GM12878 (cell line): ENCODE measurements around the gene ZNF710. TPM values are rescaled to one million over a fixed set of nuclear protein-coding genes. Genes with fewer than 3 reads are reported as not detected.

Source experiments
- ATAC-seq: fragments of 200-7000 bp; cut with Tn5 transposase; 3 replicates; pipeline ENCODE4 v1.9.1; 2020; ENCODE audit warnings: mild to moderate bottlenecking, moderate library complexity
- BruUV-seq: library from RNA; stranded (reverse); fragments of 400-500 nt; replicated peaks from 2 replicates; lab custom pipeline; 2021; lab: Mats Ljungman, UMichigan
- CTCF ChIA-PET: fragments of 300-600 bp; sonication (Branson Sonifier 250); formaldehyde crosslinking; extraction: SDS; loops from one replicate; lab custom pipeline; 2021; ENCODE audit warnings: inconsistent platforms; lab: Yijun Ruan, JAX
- POLR2A ChIA-PET: fragments of 350-600 bp; formaldehyde crosslinking; extraction: SDS; loops from one replicate; lab custom pipeline; 2021; ENCODE audit warnings: inconsistent platforms; lab: Charles Lee
- RAD21 ChIA-PET: fragments of 300-600 bp; sonication (Branson Sonifier 250); formaldehyde crosslinking; loops from one replicate; lab custom pipeline; 2023; ENCODE audit warnings: antibody characterized with exemption; ENCODE audit not compliant: unreplicated experiment; lab: Charles Lee
- SMC1A ChIA-PET: fragments of 300-600 bp; sonication (Branson Sonifier 250); formaldehyde crosslinking; loops from one replicate; lab custom pipeline; 2023; ENCODE audit not compliant: unreplicated experiment, uncharacterized antibody; lab: Charles Lee
- DNase-seq: peaks from one replicate; pipeline ENCODE4 v3.0.0-alpha.2; 2011; ENCODE audit warnings: low read depth, low spot score
- FAIRE-seq: peaks from 3 replicates; lab custom pipeline; 2011; peaks lifted over from hg19 to GRCh38; lab: Jason Lieb, UNC
- H2AFZ ChIP-seq: 2 replicates; pipeline ENCODE4 v1.6.0; 2011; ENCODE audit warnings: low read depth, low read length, control low read depth; ENCODE audit not compliant: control insufficient read depth
- H3K27ac ChIP-seq: 2 replicates; pipeline ENCODE4 v1.5.1; 2011; ENCODE audit warnings: control low read depth; ENCODE audit not compliant: control insufficient read depth, insufficient read depth
- H3K27me3 ChIP-seq, 2 experiments: replicated peaks in 1 of 2; 2 replicates each; pipeline versions ENCODE4 v1.6.0 to v1.6.1; 2011; ENCODE audit warnings: low read length in 1 of 2; ENCODE audit not compliant: control insufficient read depth in 2 of 2, insufficient read depth in 2 of 2
- H3K36me3 ChIP-seq, 2 experiments: 2 replicates each; pipeline ENCODE4 v1.5.1; 2011; ENCODE audit warnings: low read length in 1 of 2; ENCODE audit not compliant: control insufficient read depth in 2 of 2, insufficient read depth in 2 of 2
- H3K4me1 ChIP-seq: 2 replicates; pipeline ENCODE4 v1.6.1; 2011; ENCODE audit warnings: mild to moderate bottlenecking, low read length, moderate library complexity, mixed read lengths; ENCODE audit not compliant: control insufficient read depth, insufficient read depth
- H3K4me2 ChIP-seq: 2 replicates; pipeline ENCODE4 v1.6.0; 2011; ENCODE audit warnings: control low read depth; ENCODE audit not compliant: control insufficient read depth, insufficient read depth
- H3K4me3 ChIP-seq: fragments of 200-600 bp; sonication (generic); 2 replicates; pipeline ENCODE4 v1.5.1; 2016
- H3K79me2 ChIP-seq: 2 replicates; pipeline ENCODE4 v1.6.0; 2011; ENCODE audit warnings: low read length; ENCODE audit not compliant: control insufficient read depth, insufficient read depth
- H3K9ac ChIP-seq: 2 replicates; pipeline ENCODE4 v1.8.0; 2011; ENCODE audit warnings: low read length, control low read depth, mixed read lengths; ENCODE audit not compliant: control insufficient read depth, insufficient read depth
- H3K9me3 ChIP-seq: replicated peaks from 3 replicates; pipeline ENCODE4 v1.5.1; 2011; ENCODE audit warnings: mild to moderate bottlenecking, low read length; ENCODE audit not compliant: control insufficient read depth, insufficient read depth
- H4K20me1 ChIP-seq: 2 replicates; pipeline ENCODE4 v1.6.0; 2011; ENCODE audit not compliant: control insufficient read depth, insufficient read depth
- CHD4 ChIP-seq: fragments of 200-600 bp; sonication (generic); IDR thresholded peaks from 2 replicates; pipeline ENCODE4 v1.6.1; 2016; ENCODE audit warnings: mild to moderate bottlenecking
- CREB1 ChIP-seq: IDR thresholded peaks from 2 replicates; pipeline ENCODE4 v1.6.1; 2012; ENCODE audit warnings: low read depth, mild to moderate bottlenecking, inconsistent platforms
- CTCF ChIP-seq, 3 experiments: IDR thresholded peaks in 2 of 3; conservative IDR thresholded peaks in 1 of 3; 2 replicates each; pipeline ENCODE4 v1.5.1; 2011; ENCODE audit warnings: low read depth in 3 of 3, low read length in 3 of 3, mild to moderate bottlenecking in 3 of 3, control low read depth in 2 of 3, moderate library complexity in 2 of 3, inconsistent platforms in 1 of 3, mixed read lengths in 1 of 3; ENCODE audit not compliant: control insufficient read depth in 2 of 3, insufficient read depth in 1 of 3; ENCODE audit errors: extremely low read depth in 1 of 3
- HCFC1 ChIP-seq: fragments of 150-350 bp; IDR thresholded peaks from 2 replicates; pipeline ENCODE4 v1.6.1; 2014; ENCODE audit warnings: low read length
- HDGF ChIP-seq: fragments of 450-650 bp; IDR thresholded peaks from 2 replicates; pipeline ENCODE4 v1.6.1; 2016; ENCODE audit warnings: antibody characterized with exemption
- HSF1 ChIP-seq: fragments of 150-350 bp; IDR thresholded peaks from 2 replicates; pipeline ENCODE4 v1.6.1; 2014; ENCODE audit warnings: mild to moderate bottlenecking, low read depth, low read length
- KAT2A ChIP-seq: conservative IDR thresholded peaks from 2 replicates; pipeline ENCODE4 v1.6.1; 2011; ENCODE audit warnings: low read depth, low read length; ENCODE audit not compliant: control insufficient read depth
- MTA2 ChIP-seq: fragments of 450-650 bp; IDR thresholded peaks from 2 replicates; pipeline ENCODE4 v1.6.1; 2016; ENCODE audit warnings: low read depth, mild to moderate bottlenecking, moderate library complexity
- NFIC ChIP-seq: IDR thresholded peaks from 2 replicates; pipeline ENCODE4 v1.6.1; 2012; ENCODE audit warnings: low read depth, mild to moderate bottlenecking, inconsistent platforms, low read length, moderate library complexity
- PML ChIP-seq: IDR thresholded peaks from 2 replicates; pipeline ENCODE4 v1.6.1; 2012; ENCODE audit warnings: low read length, inconsistent platforms
- ZNF217 ChIP-seq: fragments of 450-650 bp; IDR thresholded peaks from 2 replicates; pipeline ENCODE4 v1.6.1; 2017; ENCODE audit warnings: antibody characterized with exemption, mild to moderate bottlenecking
- ZNF274 ChIP-seq: IDR thresholded peaks from one replicate; pipeline ENCODE4 v1.8.0; 2011; ENCODE audit not compliant: insufficient read length, insufficient read depth
- WGBS: methylation state at CpG from one replicate; pipeline ENCODE4 v1.1.6; 2016; ENCODE audit warnings: low lambda C conversion rate; ENCODE audit not compliant: insufficient replicate concordance, insufficient coverage; ENCODE audit errors: missing lambda C conversion rate; 5-methylcytosine and 5-hydroxymethylcytosine counted together
- in situ Hi-C: fragments of 300-500 bp; cut with MboI; formaldehyde crosslinking; loops from 9 replicates; pipeline ENCODE4 v1.14.3; 2018; ENCODE audit warnings: mixed read lengths
- intact Hi-C: fragments of 100-400 bp; cut with micrococcal nuclease; formaldehyde crosslinking; loops from one replicate; pipeline ENCODE4 v1.14.2; 2022; ENCODE audit not compliant: unreplicated experiment
- polyA plus RNA-seq, 11 experiments: library from polyadenylated mRNA; depleted of rRNA in 4 of 11; unstranded in 6 of 11; stranded (reverse) in 5 of 11; fragments of >200 nt; fragmentation: Nextera tagmentation in 4 of 11; fragmentation: Illumina TruSeq in 1 of 11; extraction: Ambion mirVana in 4 of 11; extraction: Trizol in 1 of 11; gene quantifications; 1 replicate in 1 of 11; 2 replicates in 10 of 11; pipeline versions ENCODE4 v1.2.1 to v1.2.3, GENCODE V29; 2011 to 2016; ENCODE audit warnings: inconsistent platforms in 2 of 11, missing spikeins in 2 of 11, low read depth in 1 of 11
- total RNA-seq, 4 experiments: library from RNA; depleted of rRNA in 3 of 4; stranded (reverse); fragments of >200 nt in 3 of 4; fragmentation: Illumina TruSeq in 1 of 4; extraction: Trizol in 1 of 4; gene quantifications; 2 replicates each; pipeline versions ENCODE4 v1.2.1 to v1.2.3, GENCODE V29; 2013 to 2021

The ZNF710 gene
- total and polyA plus RNA-seq, 10 of the 15 experiments (the other 5 are each of a cell fraction or from before 2014, with no cell fraction given), result 1.4 to 43.5 (median 9.8) TPM

GRCh38 chr15:90105521-90105920 lies 104.4 kb downstream of the ZNF710 start:
- no peak for ATAC-seq
- no TSS peak for BruUV-seq
- no peak overlapping the region for H2AFZ ChIP-seq
- H3K27ac ChIP-seq, result no peak overlapping the region
- TF ChIP-seq HDGF, result no peak
- no peak for TF ChIP-seq ZNF274
- TF ChIP-seq ZNF217, result no peak
- TF ChIP-seq HCFC1, result no peak
- no peak for TF ChIP-seq MTA2
- no peak for TF ChIP-seq PML
- no peak for TF ChIP-seq HSF1
- no peak for TF ChIP-seq CREB1
- no peak for TF ChIP-seq KAT2A
- TF ChIP-seq CTCF (IDR thresholded peaks at IDR 0.05 in 2 of 3, conservative IDR thresholded peaks at IDR 0.05 in 1 of 3; ENCODE audit: control insufficient read depth in 2 of 3, extremely low read depth in 1 of 3, insufficient read depth in 1 of 3, low read depth in 3 of 3, low read length in 3 of 3), result no peak
- TF ChIP-seq NFIC, result no peak
- no peak for TF ChIP-seq CHD4
- TF ChIP-seq, all 136 proteins: peak for 0
- CTCF ChIA-PET, result interaction anchor here (1.3 kb wide), 1 partner anchor 60 kb away, joined by 3 read pairs; no protein-coding TSS in a partner anchor
- no peak overlapping the region for H3K4me2 ChIP-seq
- no peak overlapping the region for H3K9ac ChIP-seq
- H3K79me2 ChIP-seq, result peaks cover 18% of the 10 kb centered on the region
- RAD21 ChIA-PET, result no interaction called here
- H3K4me3 ChIP-seq, result no peak overlapping the region
- H3K36me3 ChIP-seq, result no peaks in the 10 kb centered on the region
- no peaks in the 10 kb centered on the region for H4K20me1 ChIP-seq
- H3K4me1 ChIP-seq, result peaks cover 7% of the 10 kb centered on the region; the same call in 1 of the 2 replicates
- H3K27me3 ChIP-seq, result no peaks in the 10 kb centered on the region
- POLR2A ChIA-PET, result no interaction called here
- no peak for FAIRE-seq
- intact Hi-C loops, result no loop called here
- 66% methylated on average over 7 of the region's 7 CpGs for WGBS
- in situ Hi-C loops, result no loop called here
- H3K9me3 ChIP-seq, result no peaks in the 10 kb centered on the region
- SMC1A ChIA-PET, result interaction anchor here (1.2 kb wide), 1 partner anchor 37 kb away, joined by 4 read pairs; no protein-coding TSS in a partner anchor
- DNase-seq, result no peak
